Raji (cell line): ENCODE results near the gene ATP9B.

Experiments used
- POLR2A ChIP-seq: IDR thresholded peaks from 2 replicates; pipeline ENCODE4 v1.6.1; 2011; ENCODE audit warnings: low read depth, low read length, control low read depth; ENCODE audit not compliant: insufficient read depth

The ATP9B gene

GRCh38 chr18:79382681-79383387 is 313.6 kb downstream of the ATP9B start:
- no peak for TF ChIP-seq POLR2A

DNA sequence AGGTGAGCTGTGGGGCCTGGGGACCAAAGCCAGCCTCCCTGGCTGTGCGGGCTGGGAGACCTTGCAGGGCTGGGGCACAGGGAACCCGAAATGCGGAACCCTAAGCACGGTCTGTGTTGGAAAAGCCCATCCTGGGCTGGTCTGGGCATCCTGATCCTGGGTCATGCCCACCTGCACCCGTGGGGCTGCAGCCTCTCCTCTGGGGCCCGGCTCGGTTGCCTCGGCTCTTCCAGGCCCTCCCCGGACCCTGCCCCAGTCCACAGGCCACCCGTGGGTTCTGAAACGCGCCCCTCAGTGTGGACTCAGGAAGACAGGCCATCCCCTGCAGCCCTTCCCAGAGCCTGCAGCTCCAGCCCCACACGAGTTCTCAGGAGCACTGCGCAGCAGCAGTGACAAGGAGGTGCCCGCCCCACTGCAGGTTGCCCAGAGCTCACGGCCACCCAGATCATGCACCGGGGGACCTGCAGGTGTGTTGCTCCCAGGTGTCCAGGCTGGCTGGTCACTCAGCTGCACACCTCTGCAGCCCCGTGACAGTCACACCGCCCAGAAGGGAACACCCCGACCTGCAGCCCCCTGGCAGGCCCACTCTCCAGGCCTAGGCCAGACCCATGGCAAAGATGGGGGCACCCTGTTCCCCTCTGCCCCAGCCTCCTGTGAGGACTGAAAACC is 314.3 kb downstream of the ATP9B start:
- no peak for TF ChIP-seq POLR2A

- no peak for TF ChIP-seq POLR2A
These were observed 315.1 kb downstream of the ATP9B start for GRCh38 chr18:79384151-79384807.

- no peak for TF ChIP-seq POLR2A
These were observed 315.6 kb downstream of the ATP9B start for GRCh38 chr18:79384834-79385233.

DNA sequence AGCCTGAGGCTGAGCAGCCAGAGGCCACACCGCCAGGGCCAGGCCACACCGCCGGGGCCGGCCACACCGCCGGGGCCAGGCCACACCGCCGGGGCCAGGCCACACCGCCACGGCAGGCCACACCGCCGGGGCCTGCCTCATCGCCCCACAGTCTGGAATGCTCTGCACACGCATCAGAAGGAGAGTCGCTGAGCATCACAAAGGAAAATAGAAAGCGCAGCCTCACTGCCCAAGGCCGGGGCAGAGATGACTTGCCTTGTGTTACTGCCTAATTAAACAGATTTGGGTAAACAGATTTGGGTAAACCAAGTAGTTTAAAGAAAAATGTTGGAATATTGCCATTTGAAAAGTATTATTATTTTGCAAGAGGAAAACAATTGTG is 316.1 kb downstream of the ATP9B start:
- TF ChIP-seq POLR2A, result no peak

- TF ChIP-seq POLR2A, result no peak
These were observed 316.6 kb downstream of the ATP9B start for GRCh38 chr18:79385708-79386341.

GRCh38 chr18:79386547-79386946 is 317.4 kb downstream of the ATP9B start:
- TF ChIP-seq POLR2A, result no peak

- TF ChIP-seq POLR2A, result no peak
These were observed 318.0 kb downstream of the ATP9B start for GRCh38 chr18:79387214-79387613.

DNA sequence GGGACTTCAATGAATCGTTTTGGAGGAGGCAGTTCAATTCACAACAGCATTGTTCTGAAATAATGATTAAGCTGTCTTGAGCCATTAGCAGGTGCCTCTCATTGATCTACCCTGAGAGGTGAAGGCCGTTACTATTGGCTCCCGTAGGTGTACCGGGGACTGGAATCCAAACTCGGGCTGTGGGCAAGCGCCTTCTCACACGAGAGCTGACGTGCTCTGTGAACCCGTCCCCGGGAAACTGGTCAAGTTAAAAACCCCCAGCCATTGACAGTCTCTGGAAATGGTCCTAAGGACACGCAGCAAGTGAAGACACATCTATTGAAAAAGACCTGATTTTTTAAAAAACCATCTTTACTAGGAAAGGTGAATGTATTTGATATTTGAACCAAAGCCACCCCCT is 318.4 kb downstream of the ATP9B start:
- TF ChIP-seq POLR2A, result no peak

DNA sequence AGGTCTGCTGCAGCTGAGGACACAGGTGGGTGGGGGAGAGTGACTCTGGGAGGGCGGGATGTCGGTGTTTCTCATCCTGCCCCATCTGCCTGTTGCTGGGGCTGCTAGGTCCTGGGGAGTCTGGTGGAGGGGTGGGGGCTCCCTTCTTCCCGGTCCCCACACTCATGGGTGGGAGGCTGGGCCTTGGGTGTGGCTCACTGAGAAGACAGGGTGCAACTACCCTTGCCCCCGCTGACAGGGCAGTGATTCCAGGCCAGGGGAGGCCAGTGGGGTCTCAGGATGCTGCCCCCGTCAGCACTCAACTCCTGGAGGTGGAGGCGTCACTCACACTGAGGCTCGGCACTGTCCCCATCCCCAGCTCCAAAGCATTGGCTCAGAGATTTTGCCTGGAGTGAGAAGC is 318.8 kb downstream of the ATP9B start:
- no peak for TF ChIP-seq POLR2A

- no peak for TF ChIP-seq POLR2A
These were observed 320.5 kb downstream of the ATP9B start for GRCh38 chr18:79389689-79390088.

- TF ChIP-seq POLR2A, result no peak
These were observed 323.0 kb downstream of the ATP9B start for GRCh38 chr18:79392226-79392625.

DNA sequence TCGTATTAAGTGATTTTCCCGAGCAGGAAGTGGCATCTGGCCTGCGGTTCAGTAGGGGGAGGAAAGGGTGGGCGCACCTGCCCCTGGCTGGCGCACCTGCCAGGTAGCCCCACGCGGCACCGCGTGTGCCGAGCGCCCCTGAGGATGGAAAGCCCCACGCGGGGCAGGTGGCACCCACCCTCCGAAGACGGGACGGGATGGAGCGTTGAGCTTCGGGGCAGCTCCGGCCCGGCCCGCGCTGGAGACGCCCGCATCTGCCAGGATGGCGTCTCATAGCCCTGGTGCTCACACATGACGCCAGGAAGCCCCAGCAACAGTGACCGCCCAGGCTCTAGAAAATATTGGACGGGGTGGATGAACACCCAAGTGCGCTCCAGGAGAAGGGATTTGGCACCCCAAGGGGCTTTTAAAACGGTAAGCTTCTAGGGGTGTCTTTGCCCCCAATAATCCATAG is 324.0 kb downstream of the ATP9B start:
- TF ChIP-seq POLR2A, result no peak

DNA sequence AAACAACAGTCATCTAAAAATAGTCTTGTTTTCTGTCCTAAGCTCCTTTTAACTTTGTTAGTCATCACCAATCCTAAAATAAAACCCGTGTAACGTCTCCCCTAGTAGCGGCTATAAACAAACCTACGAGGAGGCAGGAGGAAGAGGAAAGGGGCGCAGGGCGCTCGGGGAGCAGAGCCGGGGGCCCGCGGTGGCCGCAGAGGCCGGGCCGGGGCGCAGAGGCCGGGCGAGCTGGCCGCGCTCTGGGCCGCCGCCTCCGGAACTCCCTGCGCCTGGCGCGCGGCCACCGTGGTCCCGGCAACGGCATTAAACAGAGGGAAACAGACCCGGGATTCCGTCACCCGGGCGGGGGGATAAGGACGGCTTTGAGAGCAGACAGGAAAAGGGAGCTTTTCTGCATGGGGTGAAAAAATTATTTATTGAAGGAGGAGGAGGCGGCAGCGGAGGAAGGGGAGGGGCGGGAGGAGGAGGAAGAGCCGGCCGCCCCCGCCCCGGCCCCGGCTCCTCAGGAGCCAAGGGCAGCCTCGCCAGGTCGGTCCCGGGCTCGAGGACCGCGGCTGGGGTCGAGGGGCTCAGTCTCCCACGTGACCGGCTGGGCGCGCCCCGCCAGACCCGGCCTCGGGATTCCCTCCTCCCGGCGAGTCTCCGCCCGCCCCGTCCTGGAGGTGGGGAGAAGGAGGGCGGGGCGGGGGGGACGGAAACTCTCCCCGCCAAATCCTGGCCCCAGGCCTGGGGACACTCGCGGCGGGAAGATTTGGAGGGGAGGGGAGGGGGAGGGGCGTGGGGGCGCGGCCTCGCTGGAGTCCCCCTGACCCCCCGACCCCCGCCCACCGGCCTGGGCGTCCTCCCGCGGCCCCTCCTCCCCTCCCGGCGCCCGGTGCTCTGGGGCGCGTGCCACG is 324.7 kb downstream of the ATP9B start:
- peak; percentile 39; the same call in 1 of the 2 replicates for TF ChIP-seq POLR2A

- no peak for TF ChIP-seq POLR2A
These were observed 325.5 kb downstream of the ATP9B start for GRCh38 chr18:79394534-79395307.

- TF ChIP-seq POLR2A, result no peak
These were observed 326.1 kb downstream of the ATP9B start for GRCh38 chr18:79395308-79395640.
